Fibroblast of the aortic adventitia (primary cell): ENCODE data around the gene ZNF316. TPM values are rescaled to one million over a fixed set of nuclear protein-coding genes. Genes with fewer than 3 reads are reported as not detected.

Experiments used
- DNase-seq: peaks from one replicate; pipeline ENCODE4 v3.0.0-alpha.2; 2010; ENCODE audit warnings: low read depth
- H3K4me3 ChIP-seq: 2 replicates; pipeline ENCODE4 v1.5.1; 2011; ENCODE audit warnings: low read depth, mild to moderate bottlenecking, control low read depth, low read length, moderate library complexity
- total RNA-seq: library from RNA; depleted of rRNA; stranded (reverse); fragments of >200 nt; gene quantifications from 2 replicates; pipeline ENCODE4 v1.2.3, GENCODE V29; 2012; ENCODE audit warnings: low replicate concordance
- TF ChIP-seq, protein P1 (sequence below): IDR thresholded peaks from 2 replicates; pipeline ENCODE4 v1.5.1; 2011; ENCODE audit warnings: mild to moderate bottlenecking, low read length, control low read depth, inconsistent platforms; ENCODE audit not compliant: insufficient read depth

ZNF316 gene
- total RNA-seq, 1 donor: 9.9 TPM

DNA sequence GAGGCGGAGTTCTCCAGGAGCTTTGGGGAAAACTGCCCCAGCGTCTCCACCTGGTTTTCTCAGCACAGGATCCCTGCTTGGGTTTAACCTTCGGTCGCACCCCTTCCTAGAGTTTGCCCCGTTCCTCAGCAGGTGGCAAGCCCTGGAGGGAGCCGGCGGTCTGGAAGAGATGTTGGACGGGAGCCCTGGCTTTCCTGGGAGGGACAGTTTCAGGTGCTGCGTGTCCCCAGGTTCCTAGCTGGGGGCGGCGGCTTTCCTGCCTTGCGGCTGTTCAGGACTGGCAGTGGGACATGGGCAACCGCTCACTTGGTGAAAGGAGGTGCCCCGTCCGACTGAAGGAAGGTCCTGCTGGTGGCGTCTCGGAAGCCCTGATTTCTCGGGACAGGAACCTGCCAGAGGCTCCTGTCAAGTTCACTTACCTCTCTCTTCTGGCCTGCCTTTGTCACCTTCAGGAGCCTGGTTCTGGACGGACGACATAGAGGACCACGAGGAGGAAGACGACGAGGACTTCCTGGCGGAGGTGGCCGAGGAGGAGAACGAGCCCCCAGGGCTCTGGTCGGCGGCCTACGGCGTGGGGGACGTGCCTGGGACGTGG, 14.8 kb downstream of the ZNF316 start:
- no peak overlapping the region for H3K4me3 ChIP-seq
- TF ChIP-seq, protein P1, sequence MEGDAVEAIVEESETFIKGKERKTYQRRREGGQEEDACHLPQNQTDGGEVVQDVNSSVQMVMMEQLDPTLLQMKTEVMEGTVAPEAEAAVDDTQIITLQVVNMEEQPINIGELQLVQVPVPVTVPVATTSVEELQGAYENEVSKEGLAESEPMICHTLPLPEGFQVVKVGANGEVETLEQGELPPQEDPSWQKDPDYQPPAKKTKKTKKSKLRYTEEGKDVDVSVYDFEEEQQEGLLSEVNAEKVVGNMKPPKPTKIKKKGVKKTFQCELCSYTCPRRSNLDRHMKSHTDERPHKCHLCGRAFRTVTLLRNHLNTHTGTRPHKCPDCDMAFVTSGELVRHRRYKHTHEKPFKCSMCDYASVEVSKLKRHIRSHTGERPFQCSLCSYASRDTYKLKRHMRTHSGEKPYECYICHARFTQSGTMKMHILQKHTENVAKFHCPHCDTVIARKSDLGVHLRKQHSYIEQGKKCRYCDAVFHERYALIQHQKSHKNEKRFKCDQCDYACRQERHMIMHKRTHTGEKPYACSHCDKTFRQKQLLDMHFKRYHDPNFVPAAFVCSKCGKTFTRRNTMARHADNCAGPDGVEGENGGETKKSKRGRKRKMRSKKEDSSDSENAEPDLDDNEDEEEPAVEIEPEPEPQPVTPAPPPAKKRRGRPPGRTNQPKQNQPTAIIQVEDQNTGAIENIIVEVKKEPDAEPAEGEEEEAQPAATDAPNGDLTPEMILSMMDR: no peak
- no peak for DNase-seq

DNA sequence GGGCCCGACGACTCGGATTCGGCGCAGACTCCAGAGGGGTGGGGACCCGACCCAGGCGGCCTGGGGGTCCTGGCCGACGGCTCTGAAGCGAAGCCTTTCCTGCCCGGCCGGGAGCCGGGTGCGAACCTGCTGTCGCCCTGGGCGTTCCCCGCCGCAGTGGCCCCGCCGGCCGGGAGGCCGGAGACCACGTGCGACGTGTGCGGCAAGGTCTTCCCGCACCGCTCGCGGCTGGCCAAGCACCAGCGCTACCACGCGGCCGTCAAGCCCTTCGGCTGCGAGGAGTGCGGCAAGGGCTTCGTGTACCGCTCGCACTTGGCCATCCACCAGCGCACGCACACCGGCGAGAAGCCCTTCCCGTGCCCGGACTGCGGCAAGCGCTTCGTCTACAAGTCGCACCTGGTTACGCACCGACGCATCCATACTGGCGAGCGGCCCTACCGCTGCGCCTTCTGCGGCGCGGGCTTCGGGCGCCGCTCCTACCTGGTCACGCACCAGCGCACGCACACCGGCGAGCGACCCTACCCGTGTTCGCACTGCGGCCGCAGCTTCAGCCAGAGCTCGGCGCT, 15.4 kb downstream of the ZNF316 start:
- TF ChIP-seq, protein P1: no peak
- H3K4me3 ChIP-seq: no peak overlapping the region
- no peak for DNase-seq

DNA sequence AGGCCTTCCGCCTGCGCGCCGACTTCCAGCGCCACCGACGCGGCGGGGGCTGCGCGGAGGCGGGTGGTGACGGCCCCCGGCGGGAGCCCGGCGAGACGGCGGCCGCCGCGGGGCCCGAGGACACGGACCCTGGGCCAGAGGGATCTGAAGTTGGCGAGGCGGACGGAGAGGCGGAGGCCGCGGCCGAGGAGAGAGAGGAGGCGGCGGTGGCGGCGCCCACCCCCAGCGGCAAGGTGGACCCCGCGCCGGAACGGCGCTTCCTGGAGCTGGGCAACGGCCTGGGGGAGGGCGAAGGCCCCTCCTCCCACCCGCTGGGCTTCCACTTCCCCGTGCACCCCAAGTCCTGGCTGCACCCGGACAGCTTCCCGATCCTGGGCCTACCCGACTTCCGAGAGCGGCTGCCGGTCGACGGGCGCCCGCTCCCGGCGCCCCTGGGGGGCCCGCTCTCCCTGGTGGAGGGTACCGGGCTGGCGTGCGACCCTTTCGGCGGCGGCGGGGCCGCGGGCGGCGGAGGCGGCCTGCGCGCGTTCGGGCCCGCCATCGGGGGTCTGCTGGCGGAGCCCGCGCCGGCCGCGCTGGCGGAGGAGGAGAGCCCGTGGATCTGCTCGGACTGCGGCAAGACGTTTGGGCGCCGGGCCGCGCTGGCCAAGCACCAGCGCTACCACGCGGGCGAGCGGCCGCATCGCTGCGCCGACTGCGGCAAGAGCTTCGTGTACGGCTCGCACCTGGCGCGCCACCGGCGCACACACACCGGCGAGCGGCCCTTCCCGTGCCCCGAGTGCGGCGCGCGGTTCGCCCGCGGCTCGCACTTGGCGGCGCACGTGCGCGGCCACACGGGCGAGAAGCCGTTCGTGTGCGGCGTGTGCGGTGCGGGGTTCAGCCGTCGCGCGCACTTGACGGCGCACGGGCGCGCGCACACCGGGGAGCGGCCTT, 16.2 kb downstream of the ZNF316 start:
- TF ChIP-seq, protein P1: no peak
- DNase-seq: no peak
- no peak overlapping the region for H3K4me3 ChIP-seq

DNA sequence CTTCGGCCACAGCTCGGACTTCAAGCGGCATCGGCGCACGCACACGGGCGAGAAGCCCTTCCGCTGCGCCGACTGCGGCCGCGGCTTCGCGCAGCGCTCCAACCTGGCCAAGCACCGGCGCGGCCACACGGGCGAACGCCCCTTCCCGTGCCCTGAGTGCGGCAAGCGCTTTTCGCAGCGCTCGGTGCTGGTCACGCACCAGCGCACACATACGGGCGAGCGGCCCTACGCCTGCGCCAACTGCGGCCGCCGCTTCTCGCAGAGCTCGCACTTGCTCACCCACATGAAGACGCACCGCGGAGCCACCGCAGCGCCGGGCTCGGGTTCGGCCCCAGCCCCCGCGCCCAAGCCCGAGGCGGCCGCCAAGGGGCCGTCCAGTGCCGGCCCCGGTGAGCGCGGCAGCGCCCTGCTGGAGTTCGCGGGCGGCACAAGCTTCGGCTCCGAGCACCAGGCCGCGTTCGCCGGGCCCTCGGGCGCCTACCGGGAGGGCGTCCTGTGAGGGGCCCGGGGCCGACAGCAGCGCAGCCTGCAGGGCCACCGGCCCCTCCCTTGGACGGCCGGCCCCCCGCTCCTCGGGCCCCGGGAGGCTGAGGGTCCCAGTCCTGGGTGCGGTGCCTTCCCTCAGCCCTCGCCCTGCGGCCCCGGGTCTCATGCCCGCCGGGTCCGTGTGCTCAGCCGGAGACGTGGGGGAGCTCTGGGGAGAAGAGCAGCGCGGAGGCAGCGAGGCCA, 17.2 kb downstream of the ZNF316 start:
- no peak overlapping the region for H3K4me3 ChIP-seq
- DNase-seq: no peak
- TF ChIP-seq, protein P1: no peak

DNA sequence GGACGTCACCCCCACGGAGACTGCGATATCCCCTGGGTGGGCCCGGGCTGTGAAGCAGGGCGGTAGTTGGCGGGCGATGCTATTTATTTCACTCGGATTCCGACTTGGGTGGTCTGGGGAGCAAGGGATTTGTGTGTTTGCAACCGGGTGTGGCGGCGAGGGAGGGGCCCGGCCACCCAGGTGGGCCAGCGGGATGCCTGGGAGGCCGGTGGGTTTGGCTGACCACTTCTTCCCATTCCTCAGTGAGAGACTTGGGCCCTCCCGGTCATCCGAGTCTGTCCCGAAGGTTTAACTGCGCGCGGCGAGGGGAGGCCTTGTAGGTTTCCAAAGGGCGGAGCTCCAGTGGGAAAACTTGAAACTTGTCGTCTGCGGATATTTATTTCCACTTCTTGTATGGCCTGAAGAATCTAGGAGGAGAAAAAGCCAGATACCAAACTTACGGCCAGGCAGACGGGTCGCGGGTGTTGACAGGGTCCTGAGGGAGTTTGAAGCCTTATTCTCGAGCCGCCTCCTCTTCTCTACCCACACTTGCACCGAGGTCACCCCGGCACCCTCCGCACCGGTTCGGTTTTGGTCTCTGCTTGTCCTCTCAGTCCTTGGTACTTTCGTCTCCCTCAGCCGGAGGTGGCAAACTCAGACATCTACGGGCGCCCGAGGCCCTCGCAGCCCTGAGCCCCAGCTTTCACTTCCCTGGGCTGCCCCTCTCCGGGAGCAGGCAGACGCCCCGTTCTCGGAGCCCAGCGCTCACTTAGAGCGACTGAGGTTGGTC, 17.9 kb downstream of the ZNF316 start:
- no peak overlapping the region for H3K4me3 ChIP-seq
- DNase-seq: no peak
- TF ChIP-seq, protein P1: no peak
